IMR-90 (cell line): Measurements from ENCODE around the gene CRACDL. TPM values are rescaled to one million over a fixed set of nuclear protein-coding genes. Genes with fewer than 3 reads are reported as not detected.

Experiments
- ATAC-seq: fragments of 200-7000 bp; cut with Tn5 transposase; 2 replicates; pipeline ENCODE4 v1.9.1; 2020; ENCODE audit warnings: low read depth, mild to moderate bottlenecking, moderate library complexity
- BruUV-seq: library from RNA; stranded (reverse); fragments of 400-500 nt; replicated peaks from 2 replicates; lab custom pipeline; 2021; lab: Mats Ljungman, UMichigan
- CTCF ChIA-PET: fragments of 300-600 bp; formaldehyde crosslinking; extraction: SDS; loops from one replicate; lab custom pipeline; 2021; ENCODE audit warnings: antibody characterized with exemption; lab: Yijun Ruan, JAX
- POLR2A ChIA-PET: fragments of 300-600 bp; sonication (Branson Sonifier 250); formaldehyde crosslinking; loops from one replicate; lab custom pipeline; 2022; ENCODE audit warnings: antibody characterized with exemption; ENCODE audit not compliant: unreplicated experiment; lab: Charles Lee
- DNase-seq: peaks from one replicate; pipeline ENCODE4 v3.0.0; 2013
- H2AFZ ChIP-seq: replicated peaks from 2 replicates; pipeline ENCODE3; 2013; ENCODE audit warnings: low read length, mild to moderate bottlenecking; ENCODE audit not compliant: poor library complexity
- H2AK5ac ChIP-seq: 2 replicates; pipeline ENCODE4 v1.6.1; 2013; ENCODE audit warnings: low read depth, low read length, inconsistent platforms
- H2AK9ac ChIP-seq: replicated peaks from 2 replicates; pipeline ENCODE3; 2013; ENCODE audit warnings: mild to moderate bottlenecking, low read depth, low read length, moderate library complexity; ENCODE audit not compliant: poor library complexity
- H2BK120ac ChIP-seq: 2 replicates; pipeline ENCODE4 v1.6.1; 2013; ENCODE audit warnings: low read depth, low read length, inconsistent platforms
- H2BK15ac ChIP-seq: 3 replicates; pipeline ENCODE4 v1.6.1; 2013; ENCODE audit warnings: low read depth, low read length, inconsistent platforms
- H2BK20ac ChIP-seq: 2 replicates; pipeline ENCODE4 v1.6.1; 2013; ENCODE audit warnings: low read depth, mild to moderate bottlenecking, inconsistent platforms, low read length, moderate library complexity
- H2BK5ac ChIP-seq: 2 replicates; pipeline ENCODE4 v1.6.1; 2013; ENCODE audit warnings: mild to moderate bottlenecking, low read depth, low read length, inconsistent platforms; ENCODE audit not compliant: poor library complexity, severe bottlenecking
- H3K14ac ChIP-seq: replicated peaks from 2 replicates; pipeline ENCODE4 v1.6.1; 2013; ENCODE audit warnings: low read depth, low read length, inconsistent platforms
- H3K18ac ChIP-seq: 2 replicates; pipeline ENCODE4 v1.6.1; 2013; ENCODE audit warnings: low read depth, low read length, control low read depth
- H3K23ac ChIP-seq: 2 replicates; pipeline ENCODE4 v1.6.1; 2013; ENCODE audit warnings: low read depth, low read length, inconsistent platforms
- H3K27ac ChIP-seq: 2 replicates; pipeline ENCODE4 v1.5.1; 2013; ENCODE audit warnings: mild to moderate bottlenecking, control low read depth, low read length; ENCODE audit not compliant: insufficient read depth
- H3K27me3 ChIP-seq: 2 replicates; pipeline ENCODE4 v1.6.1; 2013; ENCODE audit warnings: low read length; ENCODE audit not compliant: control insufficient read depth, insufficient read depth
- H3K36me3 ChIP-seq: 2 replicates; pipeline ENCODE4 v1.6.1; 2013; ENCODE audit warnings: low read length, mixed read lengths; ENCODE audit not compliant: control insufficient read depth, insufficient read depth
- H3K4ac ChIP-seq: 2 replicates; pipeline ENCODE4 v1.6.1; 2013; ENCODE audit warnings: low read depth, low read length, inconsistent platforms
- H3K4me1 ChIP-seq: 2 replicates; pipeline ENCODE4 v1.6.1; 2013; ENCODE audit warnings: low read length, mixed read lengths; ENCODE audit not compliant: control insufficient read depth, insufficient read depth
- H3K4me2 ChIP-seq: 2 replicates; pipeline ENCODE4 v1.6.1; 2013; ENCODE audit warnings: low read depth, mild to moderate bottlenecking, control low read depth, low read length, moderate library complexity
- H3K4me3 ChIP-seq: 2 replicates; pipeline ENCODE4 v1.5.1; 2013; ENCODE audit warnings: low read depth, mild to moderate bottlenecking, control low read depth, low read length, moderate library complexity; ENCODE audit not compliant: insufficient read depth
- H3K56ac ChIP-seq: 2 replicates; pipeline ENCODE4 v1.6.1; 2013; ENCODE audit warnings: low read length, inconsistent platforms; ENCODE audit not compliant: insufficient read depth; ENCODE audit errors: extremely low read depth
- H3K79me1 ChIP-seq, 2 experiments: 2 replicates each; pipeline ENCODE4 v1.6.1; 2013; ENCODE audit warnings: low read length in 2 of 2, inconsistent platforms in 1 of 2, low read depth in 1 of 2
- H3K9ac ChIP-seq: 2 replicates; pipeline ENCODE4 v1.6.1; 2013; ENCODE audit warnings: low read depth, low read length, control low read depth
- H3K9me1 ChIP-seq: 2 replicates; pipeline ENCODE4 v1.6.1; 2013; ENCODE audit warnings: low read length, inconsistent platforms; ENCODE audit not compliant: insufficient read depth
- H3K9me3 ChIP-seq: 2 replicates; pipeline ENCODE4 v1.6.1; 2013; ENCODE audit warnings: low read length; ENCODE audit not compliant: control insufficient read depth, insufficient read depth
- H4K20me1 ChIP-seq: 2 replicates; pipeline ENCODE4 v1.6.1; 2013; ENCODE audit warnings: low read length, inconsistent platforms; ENCODE audit not compliant: insufficient read depth
- H4K5ac ChIP-seq: 2 replicates; pipeline ENCODE4 v1.6.1; 2013; ENCODE audit warnings: mild to moderate bottlenecking, low read depth, low read length, control low read depth
- H4K8ac ChIP-seq, 2 experiments: 2 replicates each; pipeline ENCODE4 v1.6.1; 2013; ENCODE audit warnings: low read depth in 2 of 2, low read length in 2 of 2, control low read depth in 1 of 2, inconsistent platforms in 1 of 2
- H4K91ac ChIP-seq: 2 replicates; pipeline ENCODE4 v1.6.1; 2013; ENCODE audit warnings: low read depth, low read length, inconsistent platforms; ENCODE audit not compliant: insufficient read depth
- BHLHE40 ChIP-seq: fragments of 150-350 bp; IDR thresholded peaks from 2 replicates; pipeline ENCODE4 v1.6.1; 2016; ENCODE audit warnings: mild to moderate bottlenecking, low read depth, low read length
- CEBPB ChIP-seq: IDR thresholded peaks from 2 replicates; pipeline ENCODE4 v1.6.1; 2012; ENCODE audit warnings: low read depth, low read length, improper control_type of control experiment
- CHD1 ChIP-seq: IDR thresholded peaks from 2 replicates; pipeline ENCODE4 v1.6.1; 2012; ENCODE audit warnings: low read depth, low read length, improper control_type of control experiment
- CTCF ChIP-seq: conservative IDR thresholded peaks from 2 replicates; pipeline ENCODE4 v1.5.1; 2012; ENCODE audit warnings: mild to moderate bottlenecking, low read depth, low read length, improper control_type of control experiment
- ELK1 ChIP-seq: fragments of 150-350 bp; IDR thresholded peaks from 2 replicates; pipeline ENCODE4 v1.6.1; 2016; ENCODE audit warnings: low read depth, mild to moderate bottlenecking, low read length, moderate library complexity, borderline replicate concordance
- FOS ChIP-seq: fragments of 150-350 bp; IDR thresholded peaks from 2 replicates; pipeline ENCODE4 v1.6.1; 2016; ENCODE audit warnings: low read depth, low read length
- MAFK ChIP-seq: IDR thresholded peaks from 2 replicates; pipeline ENCODE4 v1.6.1; 2012; ENCODE audit warnings: low read depth, low read length, improper control_type of control experiment
- MAZ ChIP-seq: IDR thresholded peaks from 2 replicates; pipeline ENCODE4 v1.6.1; 2012; ENCODE audit warnings: low read depth, mild to moderate bottlenecking, low read length, improper control_type of control experiment, moderate library complexity, borderline replicate concordance
- MXI1 ChIP-seq: IDR thresholded peaks from 2 replicates; pipeline ENCODE4 v1.6.1; 2012; ENCODE audit warnings: low read depth, mild to moderate bottlenecking, low read length, moderate library complexity, borderline replicate concordance
- NFE2L2 ChIP-seq: fragments of 150-350 bp; IDR thresholded peaks from 2 replicates; pipeline ENCODE4 v1.6.1; 2016; ENCODE audit warnings: low read depth, mild to moderate bottlenecking, low read length
- POLR2A ChIP-seq: IDR thresholded peaks from 2 replicates; pipeline ENCODE4 v1.6.1; 2012; ENCODE audit warnings: mild to moderate bottlenecking, low read depth, low read length
- RAD21 ChIP-seq: IDR thresholded peaks from 2 replicates; pipeline ENCODE4 v1.6.1; 2012; ENCODE audit warnings: low read length, improper control_type of control experiment
- RCOR1 ChIP-seq: IDR thresholded peaks from 2 replicates; pipeline ENCODE4 v1.6.1; 2012; ENCODE audit warnings: mild to moderate bottlenecking, low read length, improper control_type of control experiment; ENCODE audit not compliant: insufficient replicate concordance
- RFX5 ChIP-seq: IDR thresholded peaks from 2 replicates; pipeline ENCODE4 v1.8.0; 2012; ENCODE audit warnings: low read depth, mild to moderate bottlenecking, low read length, moderate library complexity
- SMC3 ChIP-seq: fragments of 150-350 bp; IDR thresholded peaks from 2 replicates; pipeline ENCODE4 v1.6.1; 2016; ENCODE audit warnings: low read depth, mild to moderate bottlenecking, antibody characterized with exemption, low read length, moderate library complexity
- USF2 ChIP-seq: fragments of 150-350 bp; IDR thresholded peaks from 2 replicates; pipeline ENCODE4 v1.6.1; 2017; ENCODE audit warnings: mild to moderate bottlenecking, antibody characterized with exemption, low read length, low read depth
- WGBS, 2 experiments: methylation state at CpG; one replicate each; pipeline versions ENCODE4 v1.1.5 to v1.1.7; 2013; ENCODE audit warnings: missing lambda C conversion rate in 2 of 2; ENCODE audit not compliant: insufficient read length in 1 of 2; ENCODE audit errors: extremely low coverage in 2 of 2; 5-methylcytosine and 5-hydroxymethylcytosine counted together
- dilution Hi-C: fragments of 300-500 bp; cut with HindIII; formaldehyde crosslinking; loops from one replicate; pipeline ENCODE4 v1.14.3; 2018; ENCODE audit warnings: low sequenced_read_pairs; ENCODE audit not compliant: unreplicated experiment
- in situ Hi-C: fragments of 300-500 bp; cut with MboI; formaldehyde crosslinking; loops from 3 replicates; pipeline ENCODE4 v1.14.3; 2019; ENCODE audit warnings: low sequenced_read_pairs, inconsistent platforms, mixed read lengths
- intact Hi-C: fragments of 100-400 bp; cut with micrococcal nuclease; formaldehyde crosslinking; loops from 2 replicates; pipeline ENCODE4 v1.10.0; 2022
- polyA plus RNA-seq, 3 experiments: library from polyadenylated mRNA; depleted of rRNA; stranded (reverse); fragments of >200 nt; gene quantifications; 2 replicates each; pipeline ENCODE4 v1.2.3, GENCODE V29; 2012; ENCODE audit warnings: low replicate concordance in 1 of 3
- total RNA-seq: library from RNA; depleted of rRNA; stranded (reverse); fragments of >200 nt; gene quantifications from 2 replicates; pipeline ENCODE4 v1.2.3, GENCODE V29; 2012

The CRACDL gene
- total and polyA plus RNA-seq, 2 of the 4 experiments (the other 2 are of a cell fraction) = not detected

GRCh38 chr2:98821629-98822135 is 114.3 kb downstream of the CRACDL start:
- Histone ChIP-seq H3K4ac (no peak overlapping the region), H3K4me3 (no peak overlapping the region), H3K4me2 (no peak overlapping the region), H4K8ac (no peak overlapping the region), H3K9ac (no peak overlapping the region), H2BK120ac (no peak overlapping the region), H3K4me1 (no peaks in the 10 kb centered on the region), H3K27ac (no peak overlapping the region), H4K91ac (no peak overlapping the region), H2BK20ac (no peak overlapping the region), H2BK5ac (no peak overlapping the region), H3K36me3 (no peaks in the 10 kb centered on the region), H3K18ac (no peak overlapping the region), H2AK9ac (no peak overlapping the region), H3K27me3 (peaks cover 27% of the 10 kb centered on the region), H2AK5ac (no peak overlapping the region), H4K20me1 (no peaks in the 10 kb centered on the region), H3K9me1 (no peaks in the 10 kb centered on the region), H3K23ac (no peak overlapping the region), H4K5ac (no peak overlapping the region), H2AFZ (no peak overlapping the region), H3K79me1 (no peaks in the 10 kb centered on the region), H3K56ac (no peak overlapping the region), H3K14ac (no peak overlapping the region), H2BK15ac (no peak overlapping the region), H3K9me3 (no peaks in the 10 kb centered on the region; the same call in 1 of the 2 replicates)
- CTCF ChIA-PET = interaction anchor here (0.5 kb wide), 1 partner anchor 16 kb away, joined by 4 read pairs; no protein-coding TSS in a partner anchor
- POLR2A ChIA-PET = no interaction called here
- in situ Hi-C loops (no loop called here), intact Hi-C loops (no loop called here), dilution Hi-C loops (no loop called here)
- TF ChIP-seq BHLHE40 (no peak), RFX5 (no peak), NFE2L2 (no peak), MAZ (no peak), MAFK (no peak), RCOR1 (no peak), POLR2A (no peak), USF2 (no peak), CTCF (no peak), CEBPB (no peak), CHD1 (no peak), ELK1 (no peak), SMC3 (no peak), FOS (no peak), MXI1 (no peak), RAD21 (no peak)
- ATAC-seq = no peak
- no peak for DNase-seq
- 95% methylated on average over 27 of the region's 38 CpGs; no CpG with 5 or more reads in 1 of the 2 experiments for WGBS, 2 experiments
- no TSS peak for BruUV-seq
